Esophagus muscularis mucosa (tissue), 3 donors: ENCODE data around the gene ABTB2.

Experiments
- CTCF ChIP-seq, 3 experiments: fragments of 200-600 bp in 2 of 3; fragments of 450-650 bp in 1 of 3; sonication (generic) in 2 of 3; IDR thresholded peaks; one replicate each; pipeline ENCODE4 v1.5.1; 2017 to 2019; ENCODE audit warnings: antibody characterized with exemption in 3 of 3, mild to moderate bottlenecking in 2 of 3, moderate library complexity in 1 of 3
- EP300 ChIP-seq: sonication (generic); formaldehyde crosslinking; IDR thresholded peaks from one replicate; pipeline ENCODE4 v1.6.1; 2017; ENCODE audit warnings: antibody characterized with exemption

- TF ChIP-seq CTCF (IDR thresholded peaks at IDR 0.05) (no peak), EP300 (no peak)
Measured at GRCh38 chr11:34387653-34388052, 29.8 kb upstream of the ABTB2 start.
